HCT116 (cell line): ENCODE data around the gene IRAK2. TPM values are rescaled to one million over a fixed set of nuclear protein-coding genes. Genes with fewer than 3 reads are reported as not detected.

ENCODE experiments used
- ATAC-seq: fragments of 200-7000 bp; cut with Tn5 transposase; 2 replicates; pipeline ENCODE4 v1.9.1; 2020; ENCODE audit warnings: mild to moderate bottlenecking, moderate library complexity
- BruUV-seq: library from RNA; stranded (reverse); fragments of 400-500 nt; replicated peaks from 2 replicates; lab custom pipeline; 2021; lab: Mats Ljungman, UMichigan
- CTCF ChIA-PET: fragments of 300-600 bp; sonication (Branson Sonifier 250); formaldehyde crosslinking; loops from one replicate; lab custom pipeline; 2021; ENCODE audit warnings: antibody characterized with exemption; lab: Charles Lee
- POLR2A ChIA-PET: fragments of 300-600, 350-600 bp; sonication (Branson Sonifier 250); formaldehyde crosslinking; loops from one replicate; lab custom pipeline; 2021; ENCODE audit warnings: antibody characterized with exemption; lab: Charles Lee
- RAD21 ChIA-PET, 2 experiments: fragments of 300-600 bp; sonication (Branson Sonifier 250); formaldehyde crosslinking; loops; one replicate each; lab custom pipeline; 2023; ENCODE audit warnings: low total read pairs in 2 of 2; ENCODE audit not compliant: uncharacterized antibody in 2 of 2, unreplicated experiment in 2 of 2, low non-redundant PET in 1 of 2; lab: Charles Lee
- DNase-seq: peaks from one replicate; pipeline ENCODE4 v3.0.0-alpha.2; 2010; ENCODE audit warnings: low read depth, low spot score
- H2AFZ ChIP-seq: fragments of 200-600 bp; shearing (Covaris generic), sonication (generic); 2 replicates; pipeline ENCODE4 v1.6.1; 2017; ENCODE audit warnings: low read depth, mixed run types, mixed read lengths, antibody characterized with exemption, low read length; ENCODE audit not compliant: poor library complexity, severe bottlenecking
- H3K27ac ChIP-seq: 2 replicates; pipeline ENCODE4 v1.5.1; 2012; ENCODE audit warnings: low read depth, low read length
- H3K27me3 ChIP-seq: fragments of 200-600 bp; sonication (generic); 2 replicates; pipeline ENCODE4 v1.6.1; 2016; ENCODE audit warnings: mixed run types, low read length, mixed read lengths; ENCODE audit not compliant: insufficient read depth
- H3K36me3 ChIP-seq, 2 experiments: fragments of 200-500 bp in 1 of 2; fragments of 200-600 bp in 1 of 2; sonication (Bioruptor generic) in 1 of 2; sonication (generic) in 1 of 2; 2 replicates each; pipeline versions ENCODE4 v1.5.1 to v1.6.1; 2014 to 2016; ENCODE audit warnings: low read length in 2 of 2, inconsistent platforms in 1 of 2, mixed read lengths in 1 of 2, mixed run types in 1 of 2; ENCODE audit not compliant: insufficient read depth in 2 of 2, control insufficient read depth in 1 of 2
- H3K4me1 ChIP-seq, 2 experiments: fragments of 200-600 bp in 1 of 2; sonication (generic) in 1 of 2; 2 replicates each; pipeline versions ENCODE4 v1.5.1 to v1.6.1; 2012 to 2017; ENCODE audit warnings: low read length in 2 of 2, inconsistent platforms in 1 of 2, mild to moderate bottlenecking in 1 of 2, mixed read lengths in 1 of 2, mixed run types in 1 of 2, moderate library complexity in 1 of 2; ENCODE audit not compliant: insufficient read depth in 2 of 2, control insufficient read depth in 1 of 2
- H3K4me2 ChIP-seq: fragments of 200-600 bp; sonication (generic); 2 replicates; pipeline ENCODE4 v1.6.1; 2017; ENCODE audit warnings: mixed run types, low read length, mixed read lengths
- H3K4me3 ChIP-seq, 2 experiments: fragments of 200-600 bp in 1 of 2; sonication (generic) in 1 of 2; replicated peaks in 1 of 2; 2 replicates each; pipeline ENCODE4 v1.5.1; 2011 to 2016; ENCODE audit warnings: low read length in 2 of 2, control low read depth in 1 of 2, low read depth in 1 of 2, mild to moderate bottlenecking in 1 of 2, mixed read lengths in 1 of 2, mixed run types in 1 of 2
- H3K79me2 ChIP-seq: fragments of 200-600 bp; sonication (generic); 2 replicates; pipeline ENCODE4 v1.6.1; 2017; ENCODE audit warnings: mild to moderate bottlenecking, mixed run types, low read length, moderate library complexity, mixed read lengths; ENCODE audit not compliant: insufficient read depth
- H3K9ac ChIP-seq: fragments of 200-600 bp; sonication (generic); 2 replicates; pipeline ENCODE4 v1.6.1; 2016; ENCODE audit warnings: low read length, mixed read lengths
- H3K9me2 ChIP-seq: fragments of 200-600 bp; sonication (generic), shearing (Covaris generic); 2 replicates; pipeline ENCODE4 v1.6.1; 2017; ENCODE audit warnings: mixed run types, mild to moderate bottlenecking, moderate library complexity; ENCODE audit not compliant: insufficient read depth
- H3K9me3 ChIP-seq, 2 experiments: fragments of 200-500 bp in 1 of 2; fragments of 200-600 bp in 1 of 2; sonication (Bioruptor generic) in 1 of 2; sonication (generic) in 1 of 2; 2 replicates each; pipeline ENCODE4 v1.6.1; 2014 to 2017; ENCODE audit warnings: low read length in 2 of 2, mixed read lengths in 2 of 2, inconsistent platforms in 1 of 2, low read depth in 1 of 2, mild to moderate bottlenecking in 1 of 2, mixed run types in 1 of 2, moderate library complexity in 1 of 2; ENCODE audit not compliant: control insufficient read depth in 1 of 2, insufficient read depth in 1 of 2
- H4K20me1 ChIP-seq: fragments of 200-600 bp; sonication (generic), shearing (Covaris generic); 2 replicates; pipeline ENCODE4 v1.6.1; 2017; ENCODE audit warnings: mixed run types, mild to moderate bottlenecking, moderate library complexity; ENCODE audit not compliant: insufficient read depth
- ATF3 ChIP-seq: IDR thresholded peaks from 2 replicates; pipeline ENCODE4 v1.6.1; 2012
- CTCF ChIP-seq, 3 experiments: fragments of 200-600 bp in 1 of 3; sonication (generic) in 1 of 3; IDR thresholded peaks in 2 of 3; conservative IDR thresholded peaks in 1 of 3; 2 replicates each; pipeline ENCODE4 v1.5.1; 2012 to 2017; ENCODE audit warnings: low read depth in 2 of 3, low read length in 2 of 3, antibody characterized with exemption in 1 of 3, borderline replicate concordance in 1 of 3, control low read depth in 1 of 3, mild to moderate bottlenecking in 1 of 3, mixed read lengths in 1 of 3, mixed run types in 1 of 3, moderate library complexity in 1 of 3; ENCODE audit not compliant: insufficient read depth in 1 of 3
- ELF1 ChIP-seq: IDR thresholded peaks from 2 replicates; pipeline ENCODE4 v1.6.1; 2012; ENCODE audit warnings: low read depth, borderline replicate concordance
- EZH2 ChIP-seq: fragments of 200-600 bp; sonication (generic); IDR thresholded peaks from 2 replicates; pipeline ENCODE4 v1.6.1; 2017; ENCODE audit warnings: antibody characterized with exemption, mixed run types
- EZH2phosphoT487 ChIP-seq: fragments of 200-600 bp; IDR thresholded peaks from 2 replicates; pipeline ENCODE4 v1.6.1; 2018; ENCODE audit warnings: antibody characterized with exemption, borderline replicate concordance
- FOSL1 ChIP-seq: IDR thresholded peaks from 2 replicates; pipeline ENCODE4 v1.6.1; 2012; ENCODE audit warnings: low read depth
- JUND ChIP-seq: IDR thresholded peaks from 2 replicates; pipeline ENCODE4 v1.6.1; 2012
- POLR2A ChIP-seq: IDR thresholded peaks from 2 replicates; pipeline ENCODE4 v1.7.0; 2011; ENCODE audit warnings: borderline replicate concordance; ENCODE audit not compliant: insufficient read depth, insufficient read length; ENCODE audit errors: extremely low read depth
- SRF ChIP-seq: IDR thresholded peaks from 2 replicates; pipeline ENCODE4 v1.6.1; 2012; ENCODE audit warnings: low read depth
- ZBTB33 ChIP-seq: IDR thresholded peaks from 2 replicates; pipeline ENCODE4 v1.6.1; 2011; ENCODE audit warnings: mild to moderate bottlenecking, low read length, moderate library complexity; ENCODE audit not compliant: insufficient replicate concordance; ENCODE audit errors: extremely low read depth
- intact Hi-C: fragments of 100-400 bp; cut with micrococcal nuclease; formaldehyde crosslinking; loops from 2 replicates; pipeline ENCODE4 v1.10.0; 2022
- total RNA-seq: library from RNA; stranded (reverse); gene quantifications from one replicate; pipeline ENCODE4 v1.2.1, GENCODE V29; 2021; ENCODE audit not compliant: unreplicated experiment
- TF ChIP-seq, protein P1 (sequence below): IDR thresholded peaks from 2 replicates; pipeline ENCODE4 v1.6.1; 2012

IRAK2 gene
- total RNA-seq, 1 experiment from 2014 or later, result 3.6 TPM

- TF ChIP-seq ZBTB33, result no peak
- TF ChIP-seq EZH2, result no peak
- TF ChIP-seq ATF3, result no peak
Observed at GRCh38 chr3:10188804-10189556, 24.3 kb downstream of the IRAK2 start (continued).

DNA sequence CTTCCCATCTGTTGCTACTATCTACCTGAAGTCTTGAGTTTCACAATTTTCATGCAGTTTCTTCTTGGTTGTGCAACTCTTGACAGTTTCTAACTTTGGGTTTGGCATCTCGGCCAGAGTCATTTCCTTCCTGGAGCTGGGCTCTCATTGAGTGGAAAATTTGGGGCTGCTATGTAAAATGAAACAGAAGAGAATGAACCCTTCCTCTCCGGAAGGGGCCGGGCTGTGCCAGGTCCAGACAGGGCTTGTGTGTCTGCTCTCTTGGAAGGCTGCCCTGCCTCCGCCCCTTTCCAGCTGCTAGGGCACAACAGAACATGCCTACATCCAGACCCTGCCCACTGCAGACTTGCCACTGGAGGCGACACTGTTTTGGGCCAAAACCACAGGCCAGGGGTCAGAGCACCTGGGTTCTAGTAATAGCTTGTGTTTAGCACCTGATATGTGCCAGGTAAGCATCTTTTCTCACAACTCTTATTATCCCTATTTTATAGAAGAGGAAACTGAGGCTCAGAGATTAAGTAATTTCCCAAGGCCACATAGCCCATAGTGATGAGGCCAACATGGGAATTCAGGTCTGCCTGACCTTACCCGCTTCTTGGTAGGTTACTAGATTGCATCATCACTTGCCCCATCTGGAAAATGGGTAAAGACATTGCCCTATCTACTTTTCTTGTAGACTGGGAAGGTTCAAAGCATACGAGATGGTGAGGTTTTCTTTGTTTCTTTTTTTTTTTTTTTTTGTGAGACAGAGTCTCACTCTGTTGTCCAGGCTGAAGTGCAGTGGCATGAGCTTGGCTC, 25.0 kb downstream of the IRAK2 start:
- Histone ChIP-seq H3K79me2 (no peaks in the 10 kb centered on the region), H3K36me3 (no peaks in the 10 kb centered on the region), H3K4me1 (peaks cover 38 to 43% of the 10 kb centered on the region in 2 experiments), H3K9me3 (no peaks in the 10 kb centered on the region), H3K27ac (no peak overlapping the region), H4K20me1 (no peaks in the 10 kb centered on the region), H3K27me3 (no peaks in the 10 kb centered on the region), H3K9ac (no peak overlapping the region), H3K4me2 (no peak overlapping the region), H2AFZ (no peak overlapping the region), H3K4me3 (no peak overlapping the region), H3K9me2 (no peaks in the 10 kb centered on the region)
- BruUV-seq, result no TSS peak
- TF ChIP-seq JUND (no peak), ATF3 (no peak), ZBTB33 (no peak), FOSL1 (no peak), SRF (no peak), CTCF (IDR thresholded peaks at IDR 0.05 in 2 of 3, conservative IDR thresholded peaks at IDR 0.05 in 1 of 3; ENCODE audit: borderline replicate concordance in 1 of 3, insufficient read depth in 1 of 3, low read depth in 2 of 3, low read length in 2 of 3) (no peak), POLR2A (no peak), ELF1 (no peak), EZH2phosphoT487 (no peak)
- TF ChIP-seq, protein P1, sequence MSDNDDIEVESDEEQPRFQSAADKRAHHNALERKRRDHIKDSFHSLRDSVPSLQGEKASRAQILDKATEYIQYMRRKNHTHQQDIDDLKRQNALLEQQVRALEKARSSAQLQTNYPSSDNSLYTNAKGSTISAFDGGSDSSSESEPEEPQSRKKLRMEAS, result no peak
- intact Hi-C loops, result no loop called here
- ATAC-seq (no peak), DNase-seq (no peak)
- RAD21 ChIA-PET, result no interaction called here
- POLR2A ChIA-PET, result interaction anchor here (1.2 kb wide), 1 partner anchor 14 kb away, joined by 3 read pairs; no protein-coding TSS in a partner anchor
- CTCF ChIA-PET, result no interaction called here
